HG03097 (cell line): ENCODE measurements around the gene MUTYH.

Source experiments
- ATAC-seq: cut with Tn5 transposase; IDR thresholded peaks from one replicate; pipeline ENCODE4 v1.9.1; 2021; ENCODE audit not compliant: unreplicated experiment, low FRiP score

Gene MUTYH

DNA sequence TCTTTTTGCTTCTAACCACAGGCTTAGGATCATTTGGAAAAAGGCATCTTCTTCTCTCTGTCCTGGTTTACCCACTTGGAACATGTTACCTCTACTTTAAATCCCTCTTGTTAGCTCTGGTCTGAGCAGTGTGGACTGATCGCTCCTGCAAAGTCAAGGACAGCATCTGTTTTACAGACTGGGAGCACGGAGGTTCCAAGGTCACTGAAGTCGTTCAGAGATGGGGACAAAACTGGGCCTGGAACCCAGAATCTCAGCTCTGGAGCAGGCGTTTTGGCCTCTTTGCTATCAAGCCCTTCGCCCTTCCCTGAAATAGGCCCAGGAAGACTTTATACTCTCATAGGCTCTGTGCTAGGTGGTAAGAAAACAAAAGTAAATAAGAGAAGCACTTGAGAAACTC is 11.3 kb upstream of the MUTYH start:
- no peak for ATAC-seq

DNA sequence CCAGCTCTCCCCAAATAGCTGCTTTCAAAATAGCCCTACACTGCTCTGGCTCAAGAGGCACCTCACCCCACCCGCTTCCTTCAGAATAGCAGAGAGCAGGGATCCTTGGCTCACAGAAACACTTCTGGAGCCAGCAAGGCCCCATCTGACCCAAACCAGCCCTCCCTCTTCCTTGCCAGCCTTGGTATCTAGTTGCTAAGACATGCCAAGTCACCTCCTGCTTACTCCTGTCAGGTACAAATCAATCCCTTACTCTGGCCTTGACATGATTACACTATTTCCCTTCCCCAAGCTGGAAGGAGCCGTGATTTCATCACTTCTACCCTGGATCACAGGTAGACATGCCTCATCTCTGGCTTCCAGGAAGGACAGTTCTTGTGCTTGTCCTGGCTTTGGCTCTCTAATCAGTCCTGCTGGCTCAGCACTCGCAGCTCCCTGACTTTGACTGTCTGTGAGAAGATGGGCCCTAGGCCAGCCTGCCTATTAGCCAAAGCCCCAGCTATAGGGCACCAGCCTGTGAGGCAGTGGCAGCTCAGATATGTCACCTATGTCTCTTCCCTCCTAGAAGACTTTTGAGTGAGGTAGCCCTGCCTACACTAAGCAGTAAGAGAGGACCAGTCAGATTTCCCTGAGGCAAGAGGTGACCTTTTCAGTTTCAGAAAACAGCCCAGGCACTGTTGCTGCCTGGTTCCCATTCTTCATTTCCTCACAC is 8.9 kb upstream of the MUTYH start:
- no peak for ATAC-seq

DNA sequence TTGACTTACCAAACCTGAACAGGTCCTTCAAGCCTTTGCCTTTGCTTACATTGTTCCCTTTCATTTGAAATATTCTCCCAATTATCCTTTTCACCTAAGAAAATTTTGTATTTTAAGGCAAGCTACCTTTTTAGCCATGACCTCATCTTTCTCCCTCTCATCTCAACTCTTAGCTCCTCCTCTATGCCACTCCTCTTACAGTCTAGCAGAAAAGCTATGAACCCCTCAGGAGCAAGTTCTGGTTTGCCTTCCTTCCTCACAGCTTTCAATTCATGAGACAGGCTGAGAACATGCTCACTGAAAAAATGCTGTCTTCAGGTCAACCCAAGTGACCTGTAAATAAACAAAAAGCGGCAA is 8.3 kb upstream of the MUTYH start:
- no peak for ATAC-seq

DNA sequence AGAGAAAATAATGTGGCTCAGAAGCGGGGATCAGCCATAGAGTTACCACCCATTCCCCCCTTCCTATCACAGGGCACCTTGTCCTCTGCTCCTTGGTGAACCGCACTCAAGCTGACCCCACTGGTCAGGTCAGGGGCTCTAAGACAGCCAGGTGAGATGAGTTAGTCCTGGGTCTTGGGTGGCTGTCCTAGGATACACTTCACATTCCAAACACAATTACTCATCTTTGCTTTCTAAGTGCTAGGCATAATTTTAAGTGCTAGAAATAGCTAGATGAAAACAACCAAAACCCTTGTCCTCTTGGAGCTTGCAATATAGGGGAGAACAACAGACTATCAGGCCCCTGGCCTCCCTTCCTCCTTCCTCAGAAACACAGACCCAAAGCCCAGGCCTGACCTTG is 7.8 kb upstream of the MUTYH start:
- no peak for ATAC-seq

DNA sequence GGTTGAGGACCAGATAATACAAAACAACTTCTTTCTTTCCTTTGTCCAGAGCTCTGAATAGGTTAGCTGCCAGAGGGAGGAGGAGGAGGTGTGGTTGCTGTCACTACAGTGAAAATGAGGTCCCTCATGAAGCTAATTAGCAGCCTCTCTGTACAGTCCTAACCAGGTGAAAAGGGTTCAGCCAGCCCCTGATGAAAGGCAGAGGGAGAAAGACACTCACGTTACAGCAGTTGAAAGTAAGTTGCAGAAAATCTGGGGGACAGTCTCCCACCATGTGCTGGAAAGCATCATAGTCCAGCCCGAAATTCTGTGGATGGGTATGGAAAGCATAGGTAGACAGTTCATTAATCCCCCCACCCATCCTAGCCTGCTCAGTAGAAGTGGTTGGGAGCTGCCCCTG is 6.2 kb upstream of the MUTYH start:
- no peak for ATAC-seq

DNA sequence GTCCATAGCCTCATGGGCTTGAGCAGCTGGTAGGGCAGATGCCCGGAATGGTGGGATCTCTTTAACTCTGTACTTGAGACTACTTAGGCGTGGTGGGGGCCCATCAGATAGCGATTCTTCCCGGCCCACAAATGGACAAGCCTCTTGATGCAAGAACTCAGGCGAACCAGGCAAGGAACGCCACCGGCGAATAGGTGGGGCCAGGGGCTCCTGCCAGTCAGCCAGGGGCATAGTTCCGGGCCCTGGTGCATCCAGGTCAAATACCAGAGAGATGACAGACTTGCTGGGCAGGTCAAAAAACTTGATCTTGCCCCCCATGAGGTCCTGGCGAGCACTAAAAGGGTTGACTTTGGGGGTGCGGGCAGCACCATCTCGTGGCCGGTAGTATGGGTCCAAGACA is 4.8 kb upstream of the MUTYH start:
- no peak for ATAC-seq

DNA sequence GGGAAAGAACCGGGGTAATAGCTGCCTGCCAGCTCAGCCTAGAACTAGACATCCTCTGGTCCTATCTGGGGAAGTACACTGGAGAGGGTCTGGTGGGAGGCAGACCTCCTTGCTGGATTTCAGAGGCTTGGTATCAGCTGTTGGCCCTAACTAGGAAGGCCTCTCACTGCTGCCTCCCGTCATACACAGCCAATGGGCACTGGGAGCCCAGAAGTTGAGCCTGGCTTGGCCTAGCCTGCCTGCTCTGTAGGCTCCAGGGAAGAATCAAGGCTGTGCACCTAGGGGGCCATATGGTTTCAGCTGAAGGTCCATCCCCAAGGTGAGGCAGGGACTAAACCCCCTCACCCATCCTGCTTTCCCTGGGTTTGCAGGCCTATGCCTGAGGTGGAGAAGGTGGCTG is 4.3 kb upstream of the MUTYH start:
- ATAC-seq = no peak

DNA sequence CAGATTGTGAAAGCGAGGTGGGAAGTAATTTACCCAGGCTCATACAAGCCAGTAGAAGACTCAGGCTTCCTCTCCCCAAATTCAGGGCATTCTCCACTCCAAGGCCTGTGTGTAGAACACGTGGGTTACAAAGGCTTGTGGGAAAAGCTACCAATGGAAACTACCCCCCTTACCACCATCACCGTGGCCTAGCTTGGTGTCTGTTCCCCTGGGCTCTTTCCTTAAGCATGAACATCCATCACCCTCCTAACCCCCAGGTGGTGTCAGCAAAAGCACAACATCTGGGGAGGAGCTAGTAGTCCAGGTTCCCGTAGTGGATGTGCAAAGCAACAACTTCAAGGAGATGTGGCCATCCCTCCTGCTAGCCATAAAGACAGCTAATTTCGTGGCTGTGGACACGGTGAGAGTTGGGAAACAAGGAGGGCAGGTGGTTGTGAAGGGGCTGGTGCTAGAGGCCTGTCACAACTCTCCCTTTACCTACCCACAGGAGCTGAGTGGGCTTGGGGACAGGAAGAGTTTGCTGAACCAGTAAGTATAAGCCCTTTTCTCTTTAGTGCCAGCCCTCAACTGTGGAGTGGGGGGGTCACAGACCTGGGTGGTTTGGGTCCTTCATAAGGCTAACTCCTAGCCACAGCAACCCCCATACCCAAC is 701 bp upstream of the MUTYH start:
- ATAC-seq = no peak

DNA sequence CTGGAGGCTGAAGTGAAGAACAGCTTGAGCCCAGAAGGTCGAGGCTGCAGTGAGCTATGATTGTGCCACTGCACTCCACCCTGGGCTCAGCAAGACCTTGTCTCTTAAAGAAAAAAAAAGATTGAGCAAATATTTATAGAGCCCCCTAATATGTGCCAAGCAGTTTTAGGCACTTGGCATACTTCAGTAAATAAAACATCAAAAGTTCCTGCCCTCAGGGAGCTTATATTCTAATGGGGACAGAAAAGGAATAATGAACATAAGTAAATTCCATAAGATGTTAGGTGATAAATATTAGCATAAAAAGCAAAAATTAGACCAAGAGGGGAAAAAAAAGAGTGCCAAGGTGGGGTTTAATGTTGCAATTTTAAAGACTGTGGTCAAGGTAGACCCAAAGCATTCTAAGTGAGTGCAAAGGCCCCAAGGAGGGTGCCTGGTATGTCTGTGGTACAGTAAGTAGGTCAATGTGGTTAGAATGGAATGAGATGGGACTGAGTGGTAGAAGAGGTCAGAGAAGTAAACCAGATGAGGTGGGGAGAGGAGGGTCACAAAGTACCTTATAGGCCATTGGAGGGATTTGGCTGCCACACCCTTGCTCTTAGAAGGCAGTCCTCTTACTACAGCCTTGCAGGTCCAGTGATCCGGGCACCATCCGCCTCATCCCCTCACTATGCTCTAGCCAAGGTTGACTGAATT is 2.5 kb downstream of the MUTYH start:
- no peak for ATAC-seq

DNA sequence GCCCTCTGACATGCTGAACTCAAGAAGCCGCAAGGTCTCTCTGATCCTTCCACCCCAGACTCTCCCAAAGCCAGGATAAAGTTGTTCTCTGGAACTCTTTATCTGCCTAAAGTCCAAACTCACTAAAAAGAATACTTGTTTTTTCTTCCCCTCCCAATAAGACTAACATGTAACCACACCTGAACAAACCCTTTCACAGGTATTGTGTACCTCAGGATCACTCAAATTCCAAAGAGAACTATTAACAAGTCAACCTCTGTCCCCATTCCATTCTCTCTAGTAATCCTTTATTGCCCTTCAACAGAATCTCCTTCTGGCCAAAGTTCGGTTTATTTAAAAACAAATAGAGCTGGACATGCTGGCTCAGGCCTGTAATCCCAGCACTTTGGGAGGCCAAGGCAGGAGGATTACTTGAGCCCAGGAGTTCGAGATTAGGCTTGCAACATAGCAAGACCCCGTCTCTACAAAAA is 4.3 kb downstream of the MUTYH start:
- ATAC-seq = no peak

DNA sequence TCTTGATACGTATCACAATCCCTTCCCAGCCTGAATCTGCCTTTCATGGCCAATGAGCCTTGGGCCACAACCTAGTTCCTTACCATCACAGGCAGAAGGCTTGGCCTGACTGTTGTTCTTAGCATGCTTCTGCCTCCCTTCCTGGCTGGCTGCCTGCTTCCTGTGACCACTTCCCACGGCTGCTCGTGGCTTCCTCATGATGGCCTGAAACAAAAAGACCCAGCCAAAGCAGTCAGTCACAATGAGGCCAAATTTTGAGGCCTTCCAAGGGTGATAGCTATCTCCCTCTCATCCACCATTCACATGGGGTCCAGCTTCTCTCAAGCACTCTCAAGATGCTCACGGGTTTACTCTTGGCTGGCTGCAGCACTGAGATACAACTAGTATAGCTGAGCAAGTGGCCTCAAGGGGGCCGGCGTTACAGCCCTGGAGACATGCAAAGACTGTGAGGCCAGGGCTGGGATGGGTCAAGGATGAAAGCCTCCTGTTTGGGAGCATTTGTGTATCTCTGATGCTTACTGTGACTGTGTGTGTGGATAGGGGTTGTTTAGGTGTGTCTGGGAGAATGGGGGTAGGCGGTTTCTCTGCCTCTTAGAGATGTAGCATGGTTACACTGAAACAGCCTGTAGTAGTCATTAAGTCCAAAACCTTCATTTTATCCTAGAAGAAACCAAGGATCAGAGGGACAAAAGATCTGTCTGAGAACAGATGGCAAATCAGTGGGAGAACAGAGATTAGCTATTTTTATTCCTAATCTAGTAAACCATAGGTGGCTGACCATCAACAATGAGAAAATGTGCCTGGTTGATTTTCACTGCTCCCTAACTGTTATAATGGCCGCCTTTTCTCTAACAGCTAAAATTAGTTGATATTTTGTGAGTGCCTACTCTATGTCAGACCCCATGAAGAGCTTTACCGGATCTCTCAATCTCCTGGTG is 5.7 kb downstream of the MUTYH start:
- ATAC-seq = no peak

DNA sequence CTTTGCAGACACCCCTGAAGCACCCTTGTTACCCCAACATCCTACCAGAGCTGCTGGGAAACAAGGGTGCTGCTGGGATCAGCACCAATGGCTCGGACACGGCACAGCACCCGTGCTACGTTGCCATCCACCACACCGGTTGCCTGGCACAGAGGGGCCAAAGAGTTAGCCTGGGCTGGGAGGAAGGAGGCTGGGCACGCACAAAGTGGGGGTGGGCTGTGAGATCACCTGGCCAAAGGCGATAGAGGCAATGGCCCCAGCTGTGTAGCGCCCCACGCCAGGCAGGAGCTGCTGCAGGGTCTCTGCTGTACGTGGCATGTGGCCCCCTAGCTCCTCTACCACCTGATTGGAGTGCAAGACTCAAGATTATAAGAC is 7.9 kb downstream of the MUTYH start:
- ATAC-seq = no peak

DNA sequence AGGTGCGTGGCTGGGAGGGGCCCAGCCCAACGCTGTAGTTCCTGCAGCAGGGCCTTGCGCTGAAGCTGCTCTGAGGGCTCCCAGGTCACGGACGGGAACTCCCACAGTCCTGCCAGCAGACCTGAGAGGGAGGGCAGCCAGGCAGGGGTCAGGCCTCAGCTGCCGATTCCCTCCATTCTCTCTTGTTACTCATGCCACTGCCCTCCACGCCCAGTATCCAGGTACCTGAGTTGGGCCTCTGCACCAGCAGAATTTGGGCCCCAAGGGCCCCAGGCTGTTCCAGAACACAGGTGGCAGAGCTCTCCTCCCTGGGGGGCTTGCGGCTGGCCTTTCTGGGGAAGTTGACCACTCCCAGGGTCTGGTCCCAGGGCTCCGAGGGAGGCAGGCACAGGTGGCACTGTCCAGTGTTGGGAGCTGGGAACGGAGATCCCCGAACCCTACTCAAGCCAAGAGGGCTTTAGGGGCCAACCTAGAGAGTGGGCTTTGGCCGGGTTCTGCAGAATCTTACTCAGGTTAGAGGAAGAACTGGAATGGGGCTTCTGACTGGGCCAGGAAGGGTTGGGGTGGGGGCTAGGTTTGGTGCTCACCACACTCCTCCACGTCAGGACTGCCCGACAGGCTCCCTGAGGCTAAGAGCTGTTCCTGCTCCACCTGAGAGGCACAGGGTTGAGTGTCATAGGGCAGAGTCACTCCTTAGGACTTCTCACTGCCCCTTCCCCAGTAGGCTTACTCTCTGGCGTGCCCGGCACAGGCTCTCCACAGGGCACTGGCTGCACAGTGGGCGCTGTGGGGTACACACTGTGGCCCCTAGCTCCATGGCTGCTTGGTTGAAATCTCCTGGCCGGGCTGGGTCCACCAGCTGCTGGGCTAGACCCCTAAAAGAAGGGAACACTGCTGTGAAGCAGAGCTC is 8.5 kb downstream of the MUTYH start:
- ATAC-seq = no peak

DNA sequence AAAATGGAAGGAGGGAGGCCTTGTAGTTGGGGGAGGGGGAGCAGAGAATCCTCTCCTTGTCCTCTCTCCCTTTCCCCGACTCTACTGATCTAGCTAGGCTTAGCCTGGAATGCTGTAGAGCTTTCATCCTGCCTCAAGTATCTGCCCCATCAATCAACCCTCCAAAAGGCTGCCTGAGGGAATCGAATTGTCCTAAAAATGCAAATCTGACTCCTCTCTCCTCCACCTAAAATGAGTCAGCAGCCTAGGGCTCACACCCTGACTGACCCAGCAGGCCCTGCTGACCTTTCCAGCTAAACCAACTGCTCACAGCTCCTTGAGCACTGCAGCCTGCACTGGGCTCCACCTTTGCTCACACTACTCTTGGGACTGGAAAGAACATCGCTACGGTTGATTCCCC is 10.8 kb downstream of the MUTYH start:
- ATAC-seq = no peak

DNA sequence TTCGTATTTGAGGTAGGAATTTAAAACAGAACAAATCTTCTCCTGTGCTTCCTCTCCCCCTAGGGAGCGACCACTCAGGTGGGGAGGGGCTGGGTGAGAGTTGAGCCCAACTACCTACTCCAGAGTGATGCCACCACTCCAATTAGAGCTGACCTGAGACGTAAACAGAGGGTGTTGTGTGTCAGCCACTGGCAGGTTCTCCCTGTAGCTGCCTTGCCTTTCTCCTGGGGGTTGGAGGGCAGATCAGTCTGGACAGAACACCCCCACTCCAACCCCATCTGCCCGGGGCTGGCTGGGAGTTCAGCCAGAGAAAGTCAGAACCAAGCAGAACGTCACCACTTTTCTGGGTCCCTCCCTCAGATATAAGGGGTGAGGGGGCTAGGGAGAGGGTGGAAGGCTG is 11.6 kb downstream of the MUTYH start:
- no peak for ATAC-seq

DNA sequence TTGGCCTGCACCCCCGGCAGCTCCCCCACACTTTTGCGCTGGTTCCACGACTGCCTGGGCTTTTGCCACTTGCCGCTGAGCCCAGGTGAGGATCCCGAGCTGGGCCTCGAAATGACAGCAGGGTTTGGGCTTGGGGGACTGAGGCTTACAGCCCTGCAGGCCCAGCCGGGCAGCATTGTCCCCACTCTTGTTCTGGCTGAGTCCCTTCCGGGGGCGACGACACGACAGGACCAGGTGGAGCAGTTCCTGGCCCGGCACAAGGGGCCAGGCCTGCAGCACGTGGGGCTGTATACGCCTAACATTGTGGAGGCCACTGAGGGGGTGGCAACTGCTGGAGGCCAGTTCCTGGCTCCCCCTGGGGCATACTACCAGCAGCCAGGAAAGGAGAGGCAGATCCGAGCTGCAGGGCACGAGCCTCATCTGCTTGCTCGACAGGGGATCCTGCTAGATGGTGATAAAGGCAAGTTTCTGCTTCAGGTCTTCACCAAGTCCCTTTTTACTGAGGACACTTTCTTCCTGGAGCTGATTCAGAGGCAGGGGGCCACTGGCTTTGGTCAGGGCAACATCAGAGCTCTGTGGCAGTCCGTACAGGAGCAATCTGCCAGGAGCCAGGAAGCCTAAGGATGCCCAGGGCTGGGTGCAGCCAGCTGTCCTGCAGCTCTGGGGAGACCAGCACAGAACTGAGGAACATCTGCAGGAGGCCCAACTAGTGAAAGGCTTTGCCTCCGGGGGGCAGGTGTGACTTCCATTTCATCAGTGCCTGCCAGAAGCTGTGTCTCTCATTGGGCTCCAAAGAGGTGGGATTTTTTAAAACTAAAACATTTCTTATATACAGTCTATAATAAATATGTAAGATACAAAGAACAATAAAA is 12.4 kb downstream of the MUTYH start:
- no peak for ATAC-seq

DNA sequence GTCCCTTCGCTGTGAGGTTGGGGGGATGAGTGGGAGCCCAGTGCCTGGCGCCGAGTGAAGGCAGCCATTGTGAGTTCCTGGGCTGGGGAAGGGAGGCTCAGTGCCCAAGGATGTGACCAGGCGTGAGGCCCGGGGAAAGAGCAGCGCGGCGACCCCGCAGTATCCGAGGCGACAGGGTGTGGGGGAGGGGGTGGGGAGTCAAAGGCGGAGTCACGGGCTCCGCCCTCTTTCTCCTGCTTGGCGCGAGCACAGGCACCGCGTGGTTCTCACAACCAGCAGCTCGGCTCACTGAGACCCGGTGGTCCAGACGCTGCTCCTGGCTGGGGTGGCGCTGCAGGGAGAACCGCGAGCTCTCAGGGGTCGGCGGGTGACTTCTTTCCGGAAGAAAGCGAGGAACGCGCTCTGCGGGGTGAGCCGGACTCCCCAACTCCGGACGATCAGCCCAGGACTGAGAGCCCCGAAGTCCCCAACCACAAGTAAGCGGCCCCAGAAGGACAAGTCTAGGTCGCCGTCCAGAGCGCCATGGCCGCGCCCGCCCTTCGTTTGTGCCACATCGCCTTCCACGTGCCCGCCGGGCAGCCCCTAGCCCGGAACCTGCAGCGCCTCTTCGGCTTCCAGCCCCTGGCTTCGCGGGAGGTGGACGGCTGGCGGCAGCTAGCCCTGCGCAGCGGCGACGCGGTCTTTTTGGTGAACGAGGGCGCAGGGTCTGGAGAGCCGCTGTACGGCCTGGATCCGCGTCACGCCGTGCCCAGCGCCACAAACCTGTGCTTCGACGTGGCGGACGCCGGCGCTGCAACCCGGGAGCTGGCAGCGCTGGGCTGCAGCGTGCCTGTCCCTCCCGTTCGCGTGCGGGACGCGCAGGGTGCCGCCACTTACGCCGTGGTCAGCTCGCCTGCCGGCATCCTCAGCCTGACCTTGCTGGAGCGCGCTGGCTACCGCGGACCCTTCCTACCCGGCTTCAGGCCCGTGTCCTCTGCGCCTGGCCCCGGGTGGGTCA is 13.3 kb downstream of the MUTYH start, which contains the start of gene HPDL:
TSS of gene HPDL (plus strand) at position 269 of the 997 bp plus-strand sequence. CDS start at position 523, 254 bp downstream.
- ATAC-seq = no peak
